ENCODE results near the gene KRTCAP2. TPM values are rescaled to one million over a fixed set of nuclear protein-coding genes. Genes with fewer than 3 reads are reported as not detected.
A peak's percentile ranks its signal among the peaks of the same experiment; 100 is the strongest.

The KRTCAP2 gene
- total and polyA plus RNA-seq, 10 of the 15 experiments (the other 5 are each of a cell fraction or from before 2014, with no cell fraction given): 61.3 to 238 (median 141) TPM

DNA sequence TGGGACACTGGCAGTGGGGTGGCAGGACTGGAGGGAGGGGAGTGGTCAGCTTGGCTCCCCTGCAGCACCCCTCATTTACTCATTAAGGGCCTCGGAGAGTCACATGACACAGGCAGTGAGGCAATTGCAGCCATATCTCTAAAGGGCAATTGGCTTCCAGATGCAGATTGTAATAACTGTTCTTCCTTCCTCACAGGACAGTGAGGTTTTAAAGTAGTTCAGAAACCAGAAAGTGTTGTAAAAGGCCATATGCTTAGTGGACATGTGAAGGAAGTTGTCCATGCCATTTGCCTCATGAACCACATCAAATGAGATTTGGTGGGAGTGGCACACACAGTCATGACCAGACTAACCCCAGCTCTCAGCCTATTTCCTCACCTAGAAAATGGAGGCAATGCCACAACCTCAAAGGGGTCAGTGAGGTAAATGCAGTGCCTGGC lies 46.5 kb upstream of the KRTCAP2 start:
- 0% methylated on average over 1 of the region's 1 CpG for WGBS (ENCODE audit: insufficient coverage, insufficient replicate concordance, low lambda C conversion rate, missing lambda C conversion rate)
- Histone ChIP-seq H2AFZ (ENCODE audit: control insufficient read depth, low read depth, low read length) (peak overlapping the region; percentile 60), H3K79me2 (ENCODE audit: control insufficient read depth, insufficient read depth, low read length) (no peaks in the 10 kb centered on the region), H3K4me1 (ENCODE audit: control insufficient read depth, insufficient read depth, low read length) (peaks cover 24% of the 10 kb centered on the region), H3K27me3 (replicated peaks in 1 of 2; ENCODE audit: control insufficient read depth in 2 of 2, insufficient read depth in 2 of 2, low read length in 1 of 2) (no peaks in the 10 kb centered on the region), H3K4me3 (no peak overlapping the region), H3K27ac (ENCODE audit: control insufficient read depth, insufficient read depth) (no peak overlapping the region), H3K9me3 (replicated peaks; ENCODE audit: control insufficient read depth, insufficient read depth, low read length) (no peaks in the 10 kb centered on the region), H3K9ac (ENCODE audit: control insufficient read depth, insufficient read depth, low read length) (no peak overlapping the region), H4K20me1 (ENCODE audit: control insufficient read depth, insufficient read depth) (no peaks in the 10 kb centered on the region), H3K4me2 (ENCODE audit: control insufficient read depth, insufficient read depth) (no peak overlapping the region), H3K36me3 (ENCODE audit: control insufficient read depth in 2 of 2, insufficient read depth in 2 of 2, low read length in 1 of 2) (no peaks in the 10 kb centered on the region; a peak in 1 of 4 replicates)
- no TSS peak for BruUV-seq (replicated peaks)
- FAIRE-seq (no peak), ATAC-seq (peak; percentile 34), DNase-seq (ENCODE audit: low read depth, low spot score) (no peak)
- SMC1A ChIA-PET (ENCODE audit: uncharacterized antibody, unreplicated experiment): interaction anchor here (0.9 to 1.3 kb wide), 2 partner anchors 13 to 24 kb away, joined by 3 to 4 read pairs; no protein-coding TSS in a partner anchor
- intact Hi-C loops (cut with micrococcal nuclease; ENCODE audit: unreplicated experiment): no loop called here
- RAD21 ChIA-PET (ENCODE audit: unreplicated experiment): no interaction called here
- in situ Hi-C loops (cut with MboI): no loop called here
- CTCF ChIA-PET: interaction anchor here (1.1 kb wide), 1 partner anchor 32 kb away, joined by 5 read pairs; no protein-coding TSS in a partner anchor
- POLR2A ChIA-PET: no interaction called here
- no peak for TF ChIP-seq MYB (IDR thresholded peaks at IDR 0.05; ENCODE audit: borderline replicate concordance, low read depth, low read length)
- no peak for TF ChIP-seq RFX5 (IDR thresholded peaks at IDR 0.05; ENCODE audit: low read depth, low read length)
- no peak for TF ChIP-seq ZSCAN29 (IDR thresholded peaks at IDR 0.05)
- no peak for TF ChIP-seq HDAC2 (IDR thresholded peaks at IDR 0.05)
- TF ChIP-seq, protein P1, sequence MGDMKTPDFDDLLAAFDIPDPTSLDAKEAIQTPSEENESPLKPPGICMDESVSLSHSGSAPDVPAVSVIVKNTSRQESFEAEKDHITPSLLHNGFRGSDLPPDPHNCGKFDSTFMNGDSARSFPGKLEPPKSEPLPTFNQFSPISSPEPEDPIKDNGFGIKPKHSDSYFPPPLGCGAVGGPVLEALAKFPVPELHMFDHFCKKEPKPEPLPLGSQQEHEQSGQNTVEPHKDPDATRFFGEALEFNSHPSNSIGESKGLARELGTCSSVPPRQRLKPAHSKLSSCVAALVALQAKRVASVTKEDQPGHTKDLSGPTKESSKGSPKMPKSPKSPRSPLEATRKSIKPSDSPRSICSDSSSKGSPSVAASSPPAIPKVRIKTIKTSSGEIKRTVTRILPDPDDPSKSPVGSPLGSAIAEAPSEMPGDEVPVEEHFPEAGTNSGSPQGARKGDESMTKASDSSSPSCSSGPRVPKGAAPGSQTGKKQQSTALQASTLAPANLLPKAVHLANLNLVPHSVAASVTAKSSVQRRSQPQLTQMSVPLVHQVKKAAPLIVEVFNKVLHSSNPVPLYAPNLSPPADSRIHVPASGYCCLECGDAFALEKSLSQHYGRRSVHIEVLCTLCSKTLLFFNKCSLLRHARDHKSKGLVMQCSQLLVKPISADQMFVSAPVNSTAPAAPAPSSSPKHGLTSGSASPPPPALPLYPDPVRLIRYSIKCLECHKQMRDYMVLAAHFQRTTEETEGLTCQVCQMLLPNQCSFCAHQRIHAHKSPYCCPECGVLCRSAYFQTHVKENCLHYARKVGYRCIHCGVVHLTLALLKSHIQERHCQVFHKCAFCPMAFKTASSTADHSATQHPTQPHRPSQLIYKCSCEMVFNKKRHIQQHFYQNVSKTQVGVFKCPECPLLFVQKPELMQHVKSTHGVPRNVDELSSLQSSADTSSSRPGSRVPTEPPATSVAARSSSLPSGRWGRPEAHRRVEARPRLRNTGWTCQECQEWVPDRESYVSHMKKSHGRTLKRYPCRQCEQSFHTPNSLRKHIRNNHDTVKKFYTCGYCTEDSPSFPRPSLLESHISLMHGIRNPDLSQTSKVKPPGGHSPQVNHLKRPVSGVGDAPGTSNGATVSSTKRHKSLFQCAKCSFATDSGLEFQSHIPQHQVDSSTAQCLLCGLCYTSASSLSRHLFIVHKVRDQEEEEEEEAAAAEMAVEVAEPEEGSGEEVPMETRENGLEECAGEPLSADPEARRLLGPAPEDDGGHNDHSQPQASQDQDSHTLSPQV (IDR thresholded peaks at IDR 0.05): no peak
- peak; percentile 98 for TF ChIP-seq YY1 (IDR thresholded peaks at IDR 0.05; ENCODE audit: low read depth, low read length)
- TF ChIP-seq CREM (IDR thresholded peaks at IDR 0.05; ENCODE audit: low read depth): no peak
- TF ChIP-seq SIX5 (IDR thresholded peaks at IDR 0.05; ENCODE audit: low read depth, low read length, severe bottlenecking): peak; percentile 55
- TF ChIP-seq RAD21 (IDR thresholded peaks at IDR 0.05; ENCODE audit: insufficient read depth, low read depth, low read length): no peak
- TF ChIP-seq ZNF217 (IDR thresholded peaks at IDR 0.05): no peak
- TF ChIP-seq KAT2A (conservative IDR thresholded peaks at IDR 0.05; ENCODE audit: control insufficient read depth, low read depth, low read length): no peak
- TF ChIP-seq, protein P2, sequence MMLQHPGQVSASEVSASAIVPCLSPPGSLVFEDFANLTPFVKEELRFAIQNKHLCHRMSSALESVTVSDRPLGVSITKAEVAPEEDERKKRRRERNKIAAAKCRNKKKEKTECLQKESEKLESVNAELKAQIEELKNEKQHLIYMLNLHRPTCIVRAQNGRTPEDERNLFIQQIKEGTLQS (IDR thresholded peaks at IDR 0.05; ENCODE audit: borderline replicate concordance, extremely low read depth, low read depth, low read length): peak; percentile 62; the same call in 1 of the 2 replicates
- TF ChIP-seq ZNF622 (IDR thresholded peaks at IDR 0.05): no peak
- TF ChIP-seq, protein P3, sequence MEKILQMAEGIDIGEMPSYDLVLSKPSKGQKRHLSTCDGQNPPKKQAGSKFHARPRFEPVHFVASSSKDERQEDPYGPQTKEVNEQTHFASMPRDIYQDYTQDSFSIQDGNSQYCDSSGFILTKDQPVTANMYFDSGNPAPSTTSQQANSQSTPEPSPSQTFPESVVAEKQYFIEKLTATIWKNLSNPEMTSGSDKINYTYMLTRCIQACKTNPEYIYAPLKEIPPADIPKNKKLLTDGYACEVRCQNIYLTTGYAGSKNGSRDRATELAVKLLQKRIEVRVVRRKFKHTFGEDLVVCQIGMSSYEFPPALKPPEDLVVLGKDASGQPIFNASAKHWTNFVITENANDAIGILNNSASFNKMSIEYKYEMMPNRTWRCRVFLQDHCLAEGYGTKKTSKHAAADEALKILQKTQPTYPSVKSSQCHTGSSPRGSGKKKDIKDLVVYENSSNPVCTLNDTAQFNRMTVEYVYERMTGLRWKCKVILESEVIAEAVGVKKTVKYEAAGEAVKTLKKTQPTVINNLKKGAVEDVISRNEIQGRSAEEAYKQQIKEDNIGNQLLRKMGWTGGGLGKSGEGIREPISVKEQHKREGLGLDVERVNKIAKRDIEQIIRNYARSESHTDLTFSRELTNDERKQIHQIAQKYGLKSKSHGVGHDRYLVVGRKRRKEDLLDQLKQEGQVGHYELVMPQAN (conservative IDR thresholded peaks at IDR 0.05): no peak
- TF ChIP-seq SRF (IDR thresholded peaks at IDR 0.05; ENCODE audit: low read depth in 2 of 2, low read length in 2 of 2): no peak
- no peak for TF ChIP-seq SREBF2 (IDR thresholded peaks at IDR 0.05; ENCODE audit: low read length)
- TF ChIP-seq NFXL1 (IDR thresholded peaks at IDR 0.05; ENCODE audit: borderline replicate concordance): no peak
- no peak for TF ChIP-seq ZBED1 (IDR thresholded peaks at IDR 0.05; ENCODE audit: borderline replicate concordance)
- TF ChIP-seq ASH2L (IDR thresholded peaks at IDR 0.05; ENCODE audit: borderline replicate concordance, low read depth): no peak
- TF ChIP-seq RELA (IDR thresholded peaks at IDR 0.05; ENCODE audit: borderline replicate concordance, partially characterized antibody): no peak
- no peak for TF ChIP-seq PML (IDR thresholded peaks at IDR 0.05; ENCODE audit: low read length)

All from GM12878 (cell line).